HCEC 1CT (cell line): ENCODE measurements around the gene VAPA.

ENCODE experiments used
- DNase-seq: peaks from one replicate; pipeline ENCODE4 v3.0.0-alpha.2; 2017

Gene VAPA

GRCh38 chr18:9915291-9916076 lies 1.7 kb downstream of the VAPA start:
- DNase-seq = no peak

DNA sequence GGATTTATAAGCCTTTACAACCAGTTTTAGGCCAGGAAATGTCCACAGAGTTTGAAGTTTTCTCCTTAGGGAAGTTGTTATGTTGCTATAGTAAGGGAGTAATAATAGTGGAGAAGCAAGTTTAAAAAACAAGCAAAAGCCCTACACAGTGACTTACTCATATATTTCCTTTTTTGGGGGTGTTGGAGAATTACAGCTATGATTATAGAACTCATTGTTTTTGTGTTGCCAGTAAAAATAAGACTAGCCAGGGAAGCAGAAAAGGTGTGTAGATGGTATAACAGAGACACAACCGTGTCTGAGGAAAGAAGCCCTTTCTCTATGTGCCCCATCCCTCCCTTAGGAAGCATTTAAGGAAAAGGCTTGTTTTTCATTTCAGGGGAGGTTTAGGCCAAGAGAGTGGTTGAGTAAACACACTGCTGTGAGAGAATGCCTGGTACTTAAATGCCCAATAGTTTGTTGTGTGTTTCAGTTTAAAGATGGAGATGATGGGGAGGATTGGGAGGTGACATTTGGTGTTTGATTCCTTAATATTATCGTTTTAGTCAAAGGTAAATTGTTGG lies 2.3 kb downstream of the VAPA start:
- DNase-seq = peak; percentile 22

DNA sequence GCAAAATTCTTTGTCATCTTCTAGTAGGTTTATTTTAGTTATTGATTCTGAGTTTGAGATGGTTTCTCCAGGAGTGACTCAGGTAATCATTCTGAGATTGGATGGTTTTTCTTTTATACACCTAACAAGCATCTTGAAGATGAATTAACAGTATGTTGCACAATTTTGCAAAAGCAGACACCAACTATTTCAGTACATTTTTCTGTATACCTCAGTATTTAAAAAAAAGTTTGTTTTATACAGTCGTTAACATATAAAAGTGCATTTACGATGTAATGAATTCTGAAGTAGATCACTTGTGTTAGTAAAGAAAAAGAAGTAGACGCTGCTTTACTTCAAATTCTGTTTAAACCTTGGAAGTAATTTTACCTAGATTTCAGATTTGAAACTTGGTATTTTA lies 3.0 kb downstream of the VAPA start:
- no peak for DNase-seq

GRCh38 chr18:9918016-9918680 lies 4.3 kb downstream of the VAPA start:
- peak; percentile 42 for DNase-seq

- DNase-seq = no peak
Measured at GRCh38 chr18:9919564-9920232, 5.9 kb downstream of the VAPA start.

DNA sequence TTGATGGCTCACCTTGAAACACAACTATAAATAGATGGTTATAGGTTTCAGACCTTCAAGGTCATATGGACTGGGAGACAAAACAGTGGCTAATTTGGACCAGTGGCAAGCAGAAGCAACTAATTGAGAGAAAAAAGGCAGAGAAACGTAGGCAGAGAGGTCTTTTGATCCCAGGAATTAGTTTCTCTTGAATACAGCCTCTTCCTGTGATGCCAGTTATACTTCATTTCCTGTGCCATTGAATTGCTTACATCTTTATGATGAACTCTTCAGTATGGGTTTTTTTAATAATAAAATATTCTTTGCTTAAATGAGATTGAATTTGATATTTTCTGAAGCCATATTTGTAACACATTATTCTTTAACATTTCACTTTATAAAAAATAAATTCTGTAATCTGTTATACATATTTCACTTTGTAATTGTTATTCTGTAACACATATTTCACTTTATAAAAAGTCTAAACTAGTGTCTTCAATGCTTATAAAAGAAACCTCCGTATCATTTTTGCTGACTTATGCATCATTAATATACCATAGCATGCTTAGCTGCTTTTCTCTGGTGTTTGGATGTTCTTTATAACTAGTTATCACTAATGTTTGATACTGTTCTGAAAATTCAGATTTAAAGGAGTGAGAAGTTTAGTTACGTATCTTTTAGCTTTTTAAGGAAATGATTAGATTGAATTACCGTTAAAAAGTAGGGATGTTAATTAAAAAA lies 8.9 kb downstream of the VAPA start:
- DNase-seq = no peak

DNA sequence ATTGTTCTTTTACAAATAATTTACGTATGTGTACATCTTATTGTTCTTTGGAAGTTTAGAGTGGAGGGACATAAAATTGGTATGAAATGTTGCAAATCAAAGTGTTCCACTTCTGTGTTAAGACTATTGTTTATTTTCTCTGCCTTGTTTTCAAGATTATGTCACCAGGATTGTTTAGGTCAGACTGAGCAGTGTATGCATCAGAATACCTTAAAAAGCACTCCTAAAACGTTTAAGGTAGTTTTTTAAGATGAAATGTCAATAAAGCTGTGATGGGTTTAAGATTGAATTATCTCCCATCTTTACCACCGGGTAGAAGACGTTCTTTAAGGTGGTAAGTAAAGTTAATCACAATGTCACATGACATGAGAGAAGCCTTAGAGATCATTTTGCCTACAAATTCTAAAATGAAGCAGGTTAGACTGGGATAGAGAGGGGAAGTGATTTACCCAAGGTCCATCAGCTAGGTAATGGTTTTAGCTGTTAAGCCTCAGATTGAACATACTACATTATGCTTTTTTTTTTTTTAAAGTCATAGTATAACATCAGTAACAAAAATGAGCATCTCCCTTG lies 10.6 kb downstream of the VAPA start:
- no peak for DNase-seq

GRCh38 chr18:9925369-9925768 lies 11.6 kb downstream of the VAPA start:
- peak; percentile 12 for DNase-seq

GRCh38 chr18:9925795-9926194 lies 12.0 kb downstream of the VAPA start:
- no peak for DNase-seq

DNA sequence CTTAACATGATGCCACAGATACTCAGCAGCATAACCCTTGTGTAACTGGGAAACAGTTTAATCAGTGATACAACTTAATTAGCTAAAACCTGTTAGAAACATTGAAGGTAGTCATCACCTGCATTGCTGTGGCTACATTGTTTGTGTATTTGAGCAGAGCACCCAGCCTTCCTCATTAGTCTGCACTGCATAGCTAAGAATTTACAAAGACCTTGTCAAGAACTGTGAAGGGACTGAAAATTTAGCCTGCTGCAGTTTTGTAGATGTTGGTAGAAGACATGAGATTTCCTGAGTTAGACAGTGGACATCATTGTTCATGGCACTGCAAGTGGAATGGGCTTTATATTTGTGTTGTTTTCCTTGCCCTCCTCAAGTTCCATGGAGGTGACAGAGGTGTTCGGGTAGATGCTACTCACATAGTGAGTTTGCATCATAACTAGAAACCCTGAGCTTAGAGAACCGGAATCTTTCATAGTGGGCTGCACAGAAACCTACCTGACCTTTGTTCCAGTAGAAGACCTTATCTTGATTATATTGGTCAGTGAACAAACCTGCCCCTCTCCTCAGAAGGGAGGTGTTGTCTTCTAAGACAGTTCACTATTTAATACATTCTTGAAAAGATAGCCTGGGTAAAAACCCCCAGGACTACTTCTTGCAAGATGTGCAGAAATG lies 12.5 kb downstream of the VAPA start:
- DNase-seq = no peak

DNA sequence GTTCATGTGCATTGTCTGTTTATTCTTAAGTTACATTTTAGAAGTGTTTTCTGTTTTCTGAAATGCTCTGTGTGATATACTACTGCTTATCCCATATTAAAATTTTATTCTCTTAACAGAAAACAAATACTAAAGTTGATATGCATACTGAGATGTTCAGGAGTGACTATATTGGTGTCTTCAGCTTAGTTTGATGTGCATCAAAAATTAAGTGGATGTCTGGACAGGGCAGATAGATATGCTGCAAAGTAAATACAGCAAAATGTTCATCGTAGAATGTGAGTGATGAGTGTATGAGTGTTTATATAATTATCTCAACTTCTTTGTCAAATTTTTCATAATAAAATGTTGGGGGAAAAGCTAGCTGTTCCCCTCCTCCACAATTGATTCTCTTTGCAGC lies 13.2 kb downstream of the VAPA start:
- no peak for DNase-seq

DNA sequence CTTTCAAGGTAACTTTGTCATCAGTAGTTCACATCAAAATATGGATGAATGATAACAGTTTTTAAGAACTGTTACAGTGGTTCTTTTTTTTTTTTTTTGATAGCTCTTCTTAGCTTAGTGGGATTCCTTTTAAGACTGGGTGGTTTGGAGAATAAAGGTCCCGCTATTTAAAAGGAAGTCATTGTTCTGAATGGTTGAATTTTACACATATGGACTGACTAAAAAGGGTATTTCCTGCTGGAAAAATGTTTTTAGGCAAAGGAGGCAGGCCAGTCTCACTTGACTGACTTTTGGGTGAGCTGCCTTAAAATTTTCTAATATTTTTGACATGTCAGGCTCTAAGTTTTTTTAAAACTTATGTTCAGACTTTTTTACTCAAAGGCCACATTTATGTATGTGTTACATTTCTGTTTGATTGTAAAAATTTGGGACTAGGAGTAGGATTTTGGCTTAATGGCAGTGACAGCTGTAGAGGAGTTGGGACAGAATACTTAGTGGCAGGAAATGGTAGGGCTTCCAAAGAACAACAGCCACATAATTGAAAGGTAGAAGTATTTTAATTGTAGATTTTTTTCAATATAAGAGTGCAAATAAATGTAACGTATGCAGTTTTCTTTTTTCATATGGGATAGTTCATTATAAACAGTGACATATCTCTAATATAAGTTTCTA lies 13.7 kb downstream of the VAPA start:
- DNase-seq = no peak

- DNase-seq = no peak
Measured at GRCh38 chr18:9928646-9929259, 14.9 kb downstream of the VAPA start.

- DNase-seq = no peak
Measured at GRCh38 chr18:9930299-9930884, 16.6 kb downstream of the VAPA start.

DNA sequence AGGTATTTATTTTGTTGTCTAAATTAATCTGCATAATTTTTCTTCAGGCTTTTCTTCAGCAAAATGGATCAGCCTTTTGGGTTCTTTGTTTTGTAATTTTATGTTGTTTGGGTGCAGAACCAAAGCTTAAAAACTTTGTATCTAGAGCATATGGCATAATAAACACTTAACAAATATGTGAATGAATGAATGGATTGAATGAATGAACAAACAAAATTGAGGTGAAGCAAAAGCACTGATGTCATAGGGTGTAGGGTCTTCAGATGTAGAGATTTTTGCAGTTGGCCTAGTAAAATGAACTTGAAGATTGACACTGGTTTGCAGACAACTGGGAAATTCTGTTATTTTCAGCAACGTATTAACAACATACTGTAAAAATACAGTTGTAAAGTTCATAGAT lies 17.3 kb downstream of the VAPA start:
- DNase-seq = no peak

GRCh38 chr18:9931678-9932077 lies 17.9 kb downstream of the VAPA start:
- DNase-seq = no peak

DNA sequence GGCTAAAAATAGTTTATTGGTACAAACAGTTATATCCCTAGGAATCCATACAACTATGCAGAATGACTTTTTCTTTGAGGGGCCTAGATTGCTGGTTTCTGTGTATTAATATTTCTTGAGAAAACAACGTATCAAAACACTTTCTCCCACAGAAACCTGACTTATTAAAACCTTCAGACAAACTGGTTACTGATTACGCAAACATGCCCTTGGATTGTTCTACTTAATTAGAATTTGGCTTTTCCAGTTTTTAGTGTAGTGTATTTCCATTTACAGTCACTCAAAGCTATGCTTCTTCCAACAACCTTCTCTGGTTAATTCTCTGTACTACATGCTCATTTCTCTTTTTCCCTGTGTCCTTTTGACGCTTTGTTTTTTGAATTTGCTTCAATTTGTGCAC lies 20.0 kb downstream of the VAPA start:
- no peak for DNase-seq

- no peak for DNase-seq
Measured at GRCh38 chr18:9934274-9934673, 20.5 kb downstream of the VAPA start.

DNA sequence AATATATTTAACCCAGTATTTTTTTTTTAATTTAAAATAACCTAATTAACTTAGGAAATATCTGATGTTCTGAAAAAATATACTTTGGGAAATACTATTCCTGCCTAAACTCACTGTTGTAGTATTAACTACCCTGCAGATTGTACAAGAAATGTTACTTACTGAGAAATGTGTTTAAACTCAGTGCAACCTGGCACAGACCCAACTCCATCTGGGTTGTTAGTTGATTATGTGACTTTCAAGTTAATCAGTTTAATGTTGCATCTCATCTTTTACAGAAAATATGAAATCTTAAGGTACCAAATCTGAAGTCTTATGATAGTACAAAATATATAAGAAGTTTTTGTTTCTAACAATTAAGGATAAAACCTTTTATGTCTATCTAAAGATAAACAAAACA lies 27.3 kb downstream of the VAPA start:
- no peak for DNase-seq

DNA sequence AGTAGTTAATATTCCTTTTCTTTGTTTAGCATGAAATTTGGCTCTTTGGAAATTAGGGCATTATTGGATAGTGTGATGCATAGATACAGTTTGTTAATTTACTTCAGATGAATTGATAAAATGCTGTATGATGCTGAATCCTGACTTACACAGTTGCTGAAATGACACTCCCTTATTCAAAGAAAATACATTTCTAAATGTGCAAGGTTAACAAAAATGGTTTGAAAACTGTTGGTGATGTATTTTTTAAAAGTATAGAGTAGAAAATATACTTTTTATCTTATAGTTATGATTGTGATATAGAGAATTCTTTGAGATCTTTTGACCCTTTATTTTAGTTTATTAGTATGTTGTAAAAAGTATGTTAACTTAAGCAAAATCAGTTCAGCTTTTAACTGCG lies 27.8 kb downstream of the VAPA start:
- DNase-seq = no peak

GRCh38 chr18:9943311-9943710 lies 29.5 kb downstream of the VAPA start:
- DNase-seq = no peak
